ENCODE measurements around the gene SORCS1. TPM values are rescaled to one million over a fixed set of nuclear protein-coding genes. Genes with fewer than 3 reads are reported as not detected.

The SORCS1 gene
- total RNA-seq, 4 donors from 2014 or later = 34.3 to 85.0 (median 49.3) TPM

- no peak overlapping the region for H3K4me3 ChIP-seq
- no peaks in the 10 kb centered on the region for H3K9me3 ChIP-seq
- H3K27ac ChIP-seq = peak overlapping the region in 3 of 4 donors; percentile 26 to 52 (median 27)
- WGBS, 2 donors = 49% methylated on average over 4 of the region's 4 CpGs
- TF ChIP-seq CTCF (IDR thresholded peaks at IDR 0.05) = no peak
- TF ChIP-seq EP300 (IDR thresholded peaks at IDR 0.05) = no peak
- TF ChIP-seq POLR2A (IDR thresholded peaks at IDR 0.05) = no peak
- peaks cover 0 to 30% (median 5%) of the 10 kb centered on the region in 4 donors for H3K4me1 ChIP-seq
- no peaks in the 10 kb centered on the region for H3K27me3 ChIP-seq
- no peaks in the 10 kb centered on the region for H3K36me3 ChIP-seq
- no peak for DNase-seq (ENCODE audit: low spot score in 2 of 2)
Observed at GRCh38 chr10:106898446-106898845, 266.1 kb downstream of the SORCS1 start.

DNA sequence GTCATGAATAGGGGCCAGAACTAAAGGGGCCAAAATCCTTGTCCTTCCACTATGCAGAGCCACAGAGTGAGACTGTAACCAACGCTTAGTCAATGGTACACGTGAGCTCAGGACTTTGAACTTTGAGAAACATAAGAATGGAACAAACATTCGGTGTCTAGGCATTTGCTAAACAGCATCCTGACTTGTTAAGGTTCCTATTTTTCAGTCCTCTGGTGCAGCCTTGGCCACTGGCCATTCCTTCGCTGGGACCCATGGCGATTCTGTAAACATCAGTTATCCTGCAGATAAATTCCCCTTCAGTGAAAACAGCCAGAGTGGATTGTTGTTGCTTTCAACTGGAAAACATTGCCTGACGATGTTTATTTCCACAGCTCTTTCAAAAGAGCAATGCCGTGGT lies 266.8 kb downstream of the SORCS1 start:
- Histone ChIP-seq H3K36me3 (no peaks in the 10 kb centered on the region), H3K9me3 (no peaks in the 10 kb centered on the region), H3K4me3 (no peak overlapping the region), H3K27ac (peak overlapping the region in 3 of 4 donors; percentile 26 to 52 (median 27)), H3K4me1 (peaks cover 0 to 30% (median 5%) of the 10 kb centered on the region in 4 donors), H3K27me3 (no peaks in the 10 kb centered on the region)
- TF ChIP-seq CTCF (IDR thresholded peaks at IDR 0.05) (no peak), EP300 (IDR thresholded peaks at IDR 0.05) (peak in 1 of 2 donors; percentile 24), POLR2A (IDR thresholded peaks at IDR 0.05) (no peak)
- WGBS, 2 donors = 35 to 40% methylated on average over 7 of the region's 7 CpGs
- no peak for DNase-seq (ENCODE audit: low spot score in 2 of 2)

DNA sequence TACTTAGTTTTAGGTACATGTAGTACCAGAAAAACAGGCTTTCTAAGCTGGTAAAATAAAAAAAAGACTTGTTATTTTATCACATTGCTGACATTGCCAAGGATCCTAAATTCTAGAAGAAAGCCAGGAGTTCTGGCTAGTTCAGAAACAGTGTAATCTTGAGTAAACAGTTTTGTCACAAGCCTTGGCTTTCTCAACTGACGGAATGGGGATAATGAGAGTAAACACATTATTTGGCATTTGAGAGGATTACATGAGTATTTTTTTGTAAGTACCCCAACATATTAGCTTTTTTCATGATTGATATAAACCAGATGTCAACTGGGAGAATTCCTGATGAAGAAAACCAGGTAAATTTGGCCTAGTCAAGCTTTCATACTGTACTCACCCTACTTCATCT lies 269.8 kb downstream of the SORCS1 start:
- H3K27me3 ChIP-seq = no peaks in the 10 kb centered on the region
- H3K4me1 ChIP-seq = peaks cover 0 to 23% (median 5%) of the 10 kb centered on the region in 4 donors
- H3K36me3 ChIP-seq = no peaks in the 10 kb centered on the region
- H3K27ac ChIP-seq = peak overlapping the region in 3 of 4 donors; percentile 52 to 60 (median 56)
- H3K4me3 ChIP-seq = no peak overlapping the region
- no peak for DNase-seq (ENCODE audit: low spot score in 2 of 2)
- 46 to 50% methylated on average over 1 of the region's 1 CpG for WGBS, 2 donors
- H3K9me3 ChIP-seq = no peaks in the 10 kb centered on the region
- no peak for TF ChIP-seq CTCF (IDR thresholded peaks at IDR 0.05)
- no peak for TF ChIP-seq EP300 (IDR thresholded peaks at IDR 0.05)
- no peak for TF ChIP-seq POLR2A (IDR thresholded peaks at IDR 0.05)

DNA sequence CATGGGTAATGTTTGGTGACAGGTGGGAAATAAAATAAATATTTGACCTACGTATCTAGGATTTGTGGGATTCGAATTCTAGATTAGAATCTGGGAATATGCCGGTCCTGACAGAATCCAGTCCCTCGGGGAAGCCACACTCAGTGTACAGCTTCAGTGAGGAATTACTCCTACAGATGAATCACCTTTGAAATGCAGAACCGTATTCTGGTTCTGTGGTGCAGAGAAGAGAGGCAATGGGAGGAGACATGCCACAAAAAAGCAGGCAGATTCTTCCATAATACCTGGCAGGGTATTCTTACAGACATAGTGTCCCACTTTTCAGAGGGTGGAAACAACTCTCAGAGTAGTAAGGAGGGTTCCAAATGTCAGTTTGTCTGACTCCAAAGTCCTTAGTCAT lies 286.9 kb downstream of the SORCS1 start:
- TF ChIP-seq CTCF (IDR thresholded peaks at IDR 0.05) (no peak), POLR2A (IDR thresholded peaks at IDR 0.05) (no peak), EP300 (IDR thresholded peaks at IDR 0.05) (no peak)
- H3K27me3 ChIP-seq = no peaks in the 10 kb centered on the region
- H3K27ac ChIP-seq = no peak overlapping the region
- no peak overlapping the region for H3K4me3 ChIP-seq
- H3K9me3 ChIP-seq = peaks cover 0 to 5% (median 0%) of the 10 kb centered on the region in 4 donors
- H3K4me1 ChIP-seq = peaks cover 0 to 3% (median 0%) of the 10 kb centered on the region in 4 donors
- H3K36me3 ChIP-seq = no peaks in the 10 kb centered on the region
- no peak for DNase-seq (ENCODE audit: low spot score in 2 of 2)
- 88 to 89% methylated on average over 5 of the region's 5 CpGs for WGBS, 2 donors

DNA sequence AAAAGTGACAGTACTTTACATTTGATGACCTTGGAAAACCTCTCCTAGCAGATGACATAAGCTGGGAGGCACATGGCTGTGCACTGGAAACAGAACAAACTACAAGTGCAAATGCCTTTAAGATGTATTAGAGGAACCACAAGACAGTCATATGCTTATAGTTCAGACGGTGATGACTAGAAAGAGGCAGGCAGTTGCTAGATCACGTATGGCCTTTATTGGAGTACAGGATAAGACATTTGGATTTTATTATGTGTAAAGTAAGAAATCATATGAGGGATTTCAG lies 290.0 kb downstream of the SORCS1 start:
- Histone ChIP-seq H3K27ac (no peak overlapping the region), H3K4me3 (no peak overlapping the region), H3K36me3 (no peaks in the 10 kb centered on the region), H3K4me1 (peaks cover 0 to 3% (median 0%) of the 10 kb centered on the region in 4 donors), H3K9me3 (peaks cover 0 to 15% (median 2%) of the 10 kb centered on the region in 4 donors), H3K27me3 (no peaks in the 10 kb centered on the region)
- no peak for DNase-seq (ENCODE audit: low spot score in 2 of 2)
- WGBS, 2 donors = 58 to 84% methylated on average over 2 of the region's 2 CpGs
- TF ChIP-seq CTCF (IDR thresholded peaks at IDR 0.05) (no peak), EP300 (IDR thresholded peaks at IDR 0.05) (no peak), POLR2A (IDR thresholded peaks at IDR 0.05) (no peak)

All from tibial nerve (tissue), 4 donors.